ENCODE results near the gene KLF16.

DNA sequence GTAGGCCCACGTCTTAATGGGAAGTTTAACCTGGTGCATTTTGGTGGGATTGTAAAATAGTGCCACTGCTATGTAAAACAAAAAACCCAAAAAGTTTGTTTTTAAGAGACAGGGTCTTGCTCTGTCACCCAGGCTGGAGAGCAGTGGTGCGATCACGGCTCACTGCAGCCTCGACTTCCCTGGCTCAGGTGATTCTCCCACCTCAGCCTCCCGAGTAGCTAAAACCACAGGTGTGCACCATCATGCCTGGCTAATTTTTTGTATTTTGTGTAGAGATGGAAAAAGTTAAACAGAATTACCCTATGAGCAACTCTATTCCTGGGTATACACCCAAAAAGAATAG is 14.3 kb downstream of the KLF16 start:
- TF ChIP-seq, protein P1, sequence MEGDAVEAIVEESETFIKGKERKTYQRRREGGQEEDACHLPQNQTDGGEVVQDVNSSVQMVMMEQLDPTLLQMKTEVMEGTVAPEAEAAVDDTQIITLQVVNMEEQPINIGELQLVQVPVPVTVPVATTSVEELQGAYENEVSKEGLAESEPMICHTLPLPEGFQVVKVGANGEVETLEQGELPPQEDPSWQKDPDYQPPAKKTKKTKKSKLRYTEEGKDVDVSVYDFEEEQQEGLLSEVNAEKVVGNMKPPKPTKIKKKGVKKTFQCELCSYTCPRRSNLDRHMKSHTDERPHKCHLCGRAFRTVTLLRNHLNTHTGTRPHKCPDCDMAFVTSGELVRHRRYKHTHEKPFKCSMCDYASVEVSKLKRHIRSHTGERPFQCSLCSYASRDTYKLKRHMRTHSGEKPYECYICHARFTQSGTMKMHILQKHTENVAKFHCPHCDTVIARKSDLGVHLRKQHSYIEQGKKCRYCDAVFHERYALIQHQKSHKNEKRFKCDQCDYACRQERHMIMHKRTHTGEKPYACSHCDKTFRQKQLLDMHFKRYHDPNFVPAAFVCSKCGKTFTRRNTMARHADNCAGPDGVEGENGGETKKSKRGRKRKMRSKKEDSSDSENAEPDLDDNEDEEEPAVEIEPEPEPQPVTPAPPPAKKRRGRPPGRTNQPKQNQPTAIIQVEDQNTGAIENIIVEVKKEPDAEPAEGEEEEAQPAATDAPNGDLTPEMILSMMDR (IDR thresholded peaks at IDR 0.05), result no peak
- no peak for TF ChIP-seq POLR2A (IDR thresholded peaks at IDR 0.05)
